NB4 (cell line): Measurements from ENCODE around the gene KLHL11.

Experiments
- POLR2A ChIP-seq: IDR thresholded peaks from 2 replicates; pipeline ENCODE4 v1.6.1; 2011; ENCODE audit warnings: mild to moderate bottlenecking; ENCODE audit not compliant: insufficient read length; ENCODE audit errors: extremely low read depth
- TF ChIP-seq, protein P1 (sequence below): IDR thresholded peaks from one replicate; pipeline ENCODE4 v1.5.1; 2012; ENCODE audit warnings: low read depth, low read length

DNA sequence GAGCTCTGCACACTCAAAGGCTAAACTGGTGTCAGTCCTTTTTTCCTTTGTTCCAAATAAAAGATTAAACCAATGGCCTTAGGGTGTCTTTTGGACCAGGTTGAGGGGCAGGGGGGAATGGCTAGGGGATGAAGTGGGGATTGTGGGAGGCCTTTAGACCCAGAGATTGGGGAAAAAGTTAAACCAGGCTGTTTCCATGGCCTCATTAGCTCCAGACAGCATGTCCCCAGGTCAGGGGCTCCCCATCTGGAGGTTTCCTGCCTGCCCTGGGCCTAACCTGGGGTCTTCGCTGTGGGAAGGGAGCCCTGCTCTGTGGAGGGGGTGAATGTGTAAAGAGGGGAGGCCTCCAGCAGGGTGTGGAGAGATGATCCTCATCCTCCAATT, 42.1 kb downstream of the KLHL11 start:
- TF ChIP-seq, protein P1, sequence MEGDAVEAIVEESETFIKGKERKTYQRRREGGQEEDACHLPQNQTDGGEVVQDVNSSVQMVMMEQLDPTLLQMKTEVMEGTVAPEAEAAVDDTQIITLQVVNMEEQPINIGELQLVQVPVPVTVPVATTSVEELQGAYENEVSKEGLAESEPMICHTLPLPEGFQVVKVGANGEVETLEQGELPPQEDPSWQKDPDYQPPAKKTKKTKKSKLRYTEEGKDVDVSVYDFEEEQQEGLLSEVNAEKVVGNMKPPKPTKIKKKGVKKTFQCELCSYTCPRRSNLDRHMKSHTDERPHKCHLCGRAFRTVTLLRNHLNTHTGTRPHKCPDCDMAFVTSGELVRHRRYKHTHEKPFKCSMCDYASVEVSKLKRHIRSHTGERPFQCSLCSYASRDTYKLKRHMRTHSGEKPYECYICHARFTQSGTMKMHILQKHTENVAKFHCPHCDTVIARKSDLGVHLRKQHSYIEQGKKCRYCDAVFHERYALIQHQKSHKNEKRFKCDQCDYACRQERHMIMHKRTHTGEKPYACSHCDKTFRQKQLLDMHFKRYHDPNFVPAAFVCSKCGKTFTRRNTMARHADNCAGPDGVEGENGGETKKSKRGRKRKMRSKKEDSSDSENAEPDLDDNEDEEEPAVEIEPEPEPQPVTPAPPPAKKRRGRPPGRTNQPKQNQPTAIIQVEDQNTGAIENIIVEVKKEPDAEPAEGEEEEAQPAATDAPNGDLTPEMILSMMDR = no peak
- TF ChIP-seq POLR2A = no peak
